ENCODE results near the gene TMEM242. TPM values are rescaled to one million over a fixed set of nuclear protein-coding genes. Genes with fewer than 3 reads are reported as not detected.

The TMEM242 gene
- total RNA-seq, 1 donor from 2014 or later = 12.4 TPM

DNA sequence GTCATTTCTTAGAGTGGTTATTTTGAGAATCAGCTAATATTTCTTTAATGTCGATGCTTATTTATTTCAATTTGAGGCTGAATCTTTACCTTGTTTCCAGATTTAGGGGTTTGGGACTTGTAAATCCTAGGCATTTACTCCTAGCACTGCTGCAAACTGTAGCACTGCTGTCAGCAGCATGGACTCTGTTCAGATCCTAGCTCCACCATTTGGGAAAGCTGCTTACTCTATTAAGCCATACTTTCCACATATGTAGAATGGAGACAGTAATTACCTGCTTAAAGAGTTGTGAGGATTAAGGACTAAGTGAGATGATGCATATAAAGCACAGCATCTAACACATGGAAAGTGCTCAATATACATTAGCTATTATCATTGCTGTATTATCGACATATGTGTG, 28.7 kb downstream of the TMEM242 start:
- Mint-ChIP-seq H3K4me1 (ENCODE audit: low read depth) (peaks cover 1% of the 10 kb centered on the region), H3K4me3 (ENCODE audit: low read depth) (no peak overlapping the region), H3K27me3 (no peaks in the 10 kb centered on the region), H3K36me3 (ENCODE audit: insufficient read depth) (peaks cover 7% of the 10 kb centered on the region), H3K9me3 (ENCODE audit: low read depth) (no peaks in the 10 kb centered on the region), H3K27ac (no peak overlapping the region)
- no peak for DNase-seq (ENCODE audit: low spot score, unreplicated experiment)
- TF ChIP-seq, protein P1, sequence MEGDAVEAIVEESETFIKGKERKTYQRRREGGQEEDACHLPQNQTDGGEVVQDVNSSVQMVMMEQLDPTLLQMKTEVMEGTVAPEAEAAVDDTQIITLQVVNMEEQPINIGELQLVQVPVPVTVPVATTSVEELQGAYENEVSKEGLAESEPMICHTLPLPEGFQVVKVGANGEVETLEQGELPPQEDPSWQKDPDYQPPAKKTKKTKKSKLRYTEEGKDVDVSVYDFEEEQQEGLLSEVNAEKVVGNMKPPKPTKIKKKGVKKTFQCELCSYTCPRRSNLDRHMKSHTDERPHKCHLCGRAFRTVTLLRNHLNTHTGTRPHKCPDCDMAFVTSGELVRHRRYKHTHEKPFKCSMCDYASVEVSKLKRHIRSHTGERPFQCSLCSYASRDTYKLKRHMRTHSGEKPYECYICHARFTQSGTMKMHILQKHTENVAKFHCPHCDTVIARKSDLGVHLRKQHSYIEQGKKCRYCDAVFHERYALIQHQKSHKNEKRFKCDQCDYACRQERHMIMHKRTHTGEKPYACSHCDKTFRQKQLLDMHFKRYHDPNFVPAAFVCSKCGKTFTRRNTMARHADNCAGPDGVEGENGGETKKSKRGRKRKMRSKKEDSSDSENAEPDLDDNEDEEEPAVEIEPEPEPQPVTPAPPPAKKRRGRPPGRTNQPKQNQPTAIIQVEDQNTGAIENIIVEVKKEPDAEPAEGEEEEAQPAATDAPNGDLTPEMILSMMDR (IDR thresholded peaks at IDR 0.05; ENCODE audit: unreplicated experiment) = no peak

DNA sequence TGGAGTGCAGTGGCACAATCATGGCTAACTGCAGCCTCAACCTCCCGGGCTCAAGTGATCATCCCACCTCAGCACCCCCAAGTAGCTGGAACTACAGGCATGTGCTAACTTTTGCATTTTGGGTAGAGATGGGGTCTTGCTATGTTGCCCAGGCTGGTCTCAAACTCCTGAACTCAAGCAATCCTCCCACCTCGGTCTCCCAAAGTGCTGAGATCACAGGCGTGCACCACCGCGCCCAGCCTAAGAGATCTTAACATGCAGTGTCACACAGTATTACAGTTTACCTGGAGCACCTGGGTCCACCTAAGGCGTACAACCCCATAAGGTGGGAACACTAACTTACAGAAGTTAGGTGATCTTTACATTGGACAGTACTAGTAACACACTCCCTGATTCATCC, 29.5 kb downstream of the TMEM242 start:
- H3K36me3 Mint-ChIP-seq (ENCODE audit: insufficient read depth) = peaks cover 5% of the 10 kb centered on the region
- H3K4me3 Mint-ChIP-seq (ENCODE audit: low read depth) = no peak overlapping the region
- H3K27me3 Mint-ChIP-seq = no peaks in the 10 kb centered on the region
- H3K9me3 Mint-ChIP-seq (ENCODE audit: low read depth) = no peaks in the 10 kb centered on the region
- H3K27ac Mint-ChIP-seq = no peak overlapping the region
- DNase-seq (ENCODE audit: low spot score, unreplicated experiment) = no peak
- H3K4me1 Mint-ChIP-seq (ENCODE audit: low read depth) = peaks cover 1% of the 10 kb centered on the region
- TF ChIP-seq, protein P1 (IDR thresholded peaks at IDR 0.05; ENCODE audit: unreplicated experiment) = no peak

DNA sequence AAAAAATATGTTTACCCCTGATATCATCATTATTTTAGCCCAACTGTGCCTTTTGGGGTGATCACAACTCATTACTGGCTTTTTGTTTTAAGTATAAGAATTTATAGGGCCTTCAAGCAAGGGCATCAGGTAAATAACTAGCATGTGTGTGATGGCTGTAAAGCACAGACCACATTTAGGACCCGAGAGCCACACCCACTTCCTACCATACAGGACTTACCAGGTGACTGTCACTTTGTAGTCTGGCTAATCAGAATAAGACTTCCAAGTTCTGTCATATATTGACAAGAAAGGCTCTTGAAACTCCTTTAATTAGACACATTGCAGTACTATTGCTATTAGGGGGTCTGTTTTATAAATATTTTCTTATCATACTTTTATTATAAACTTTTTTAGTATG, 31.1 kb downstream of the TMEM242 start:
- Mint-ChIP-seq H3K9me3 (ENCODE audit: low read depth) (no peaks in the 10 kb centered on the region), H3K4me3 (ENCODE audit: low read depth) (no peak overlapping the region), H3K27me3 (no peaks in the 10 kb centered on the region), H3K27ac (no peak overlapping the region), H3K4me1 (ENCODE audit: low read depth) (peaks cover 1% of the 10 kb centered on the region), H3K36me3 (ENCODE audit: insufficient read depth) (peaks cover 5% of the 10 kb centered on the region)
- TF ChIP-seq, protein P1 (IDR thresholded peaks at IDR 0.05; ENCODE audit: unreplicated experiment) = no peak
- no peak for DNase-seq (ENCODE audit: low spot score, unreplicated experiment)

DNA sequence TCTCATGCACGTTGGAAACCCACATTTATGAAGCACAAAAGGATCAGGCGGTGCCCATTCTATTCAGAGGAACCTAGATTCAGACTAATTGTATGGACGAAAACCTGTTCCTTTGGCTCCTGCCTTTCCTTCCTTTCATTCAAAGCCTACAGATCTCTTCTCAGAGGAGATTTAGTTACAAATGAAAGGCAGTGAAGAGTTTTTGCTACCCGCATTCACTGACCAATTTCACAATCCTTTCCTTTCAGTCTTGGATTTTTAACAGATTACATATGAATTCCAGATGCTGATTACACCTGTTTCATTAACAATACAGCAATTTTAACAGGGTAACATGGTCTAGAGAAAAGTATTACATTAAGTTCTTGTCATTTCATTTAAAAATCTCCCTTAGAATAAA, 32.0 kb downstream of the TMEM242 start:
- TF ChIP-seq, protein P1 (IDR thresholded peaks at IDR 0.05; ENCODE audit: unreplicated experiment) = no peak
- no peaks in the 10 kb centered on the region for H3K27me3 Mint-ChIP-seq
- peaks cover 5% of the 10 kb centered on the region for H3K36me3 Mint-ChIP-seq (ENCODE audit: insufficient read depth)
- no peaks in the 10 kb centered on the region for H3K9me3 Mint-ChIP-seq (ENCODE audit: low read depth)
- H3K27ac Mint-ChIP-seq = no peak overlapping the region
- H3K4me3 Mint-ChIP-seq (ENCODE audit: low read depth) = no peak overlapping the region
- H3K4me1 Mint-ChIP-seq (ENCODE audit: low read depth) = peaks cover 2% of the 10 kb centered on the region
- no peak for DNase-seq (ENCODE audit: low spot score, unreplicated experiment)

DNA sequence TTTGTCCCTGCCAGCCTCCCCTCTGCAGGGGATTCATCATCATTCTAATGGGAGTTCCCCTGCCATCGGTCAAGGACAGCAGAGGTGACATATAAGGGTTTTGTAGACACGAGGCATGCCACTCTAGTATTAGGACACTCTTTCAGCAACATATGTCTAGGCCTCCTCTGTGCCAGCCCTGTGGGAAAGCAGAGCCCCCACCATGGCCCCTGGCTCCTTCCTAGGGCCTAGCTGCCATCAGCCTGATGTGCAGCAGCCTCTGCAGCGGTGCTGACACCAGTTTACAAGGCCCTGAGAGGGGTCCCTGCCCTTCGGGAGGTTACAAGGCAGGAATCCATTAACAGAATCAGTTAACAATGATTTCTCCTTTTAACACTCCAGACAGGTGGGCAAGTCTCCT, 32.5 kb downstream of the TMEM242 start:
- TF ChIP-seq, protein P1 (IDR thresholded peaks at IDR 0.05; ENCODE audit: unreplicated experiment) = no peak
- Mint-ChIP-seq H3K27ac (no peak overlapping the region), H3K27me3 (no peaks in the 10 kb centered on the region), H3K4me1 (ENCODE audit: low read depth) (peaks cover 2% of the 10 kb centered on the region), H3K36me3 (ENCODE audit: insufficient read depth) (peaks cover 5% of the 10 kb centered on the region), H3K9me3 (ENCODE audit: low read depth) (no peaks in the 10 kb centered on the region), H3K4me3 (ENCODE audit: low read depth) (no peak overlapping the region)
- DNase-seq (ENCODE audit: low spot score, unreplicated experiment) = no peak

Data from progenitor cell of endocrine pancreas (in vitro differentiated cells).